Fibroblast of mammary gland (primary cell): Measurements from ENCODE around the gene EMID1.

Source experiments
- DNase-seq: peaks from one replicate; pipeline ENCODE4 v3.0.0-alpha.2; 2010; ENCODE audit warnings: low read depth
- H3K4me3 ChIP-seq: 2 replicates; pipeline ENCODE4 v1.5.1; 2011; ENCODE audit warnings: low read depth, mild to moderate bottlenecking, low read length, moderate library complexity; ENCODE audit not compliant: control insufficient read depth
- TF ChIP-seq, protein P1 (sequence below): conservative IDR thresholded peaks from 2 replicates; pipeline ENCODE4 v1.5.1; 2011; ENCODE audit warnings: low read depth, low read length, inconsistent platforms; ENCODE audit not compliant: control insufficient read depth, insufficient read depth

EMID1 gene

DNA sequence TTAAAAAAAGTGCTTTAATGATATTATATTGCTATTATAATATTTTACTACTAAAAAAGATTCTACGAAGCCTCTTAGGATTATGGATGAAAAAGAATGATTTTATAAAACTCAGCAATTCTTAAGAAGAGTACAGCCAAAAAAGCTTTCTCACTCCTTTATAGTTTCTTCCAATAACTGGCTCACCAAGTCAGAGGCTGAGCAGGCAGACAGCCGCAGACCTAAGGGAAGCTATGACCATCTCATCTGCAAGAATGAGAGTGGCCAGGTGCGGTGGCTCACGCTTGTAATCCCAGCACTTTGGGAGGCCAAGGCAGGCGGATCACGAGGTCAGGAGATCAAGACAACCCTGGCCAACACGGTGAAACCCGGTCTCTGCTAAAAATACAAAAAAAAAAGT lies 12.7 kb upstream of the EMID1 start:
- TF ChIP-seq, protein P1, sequence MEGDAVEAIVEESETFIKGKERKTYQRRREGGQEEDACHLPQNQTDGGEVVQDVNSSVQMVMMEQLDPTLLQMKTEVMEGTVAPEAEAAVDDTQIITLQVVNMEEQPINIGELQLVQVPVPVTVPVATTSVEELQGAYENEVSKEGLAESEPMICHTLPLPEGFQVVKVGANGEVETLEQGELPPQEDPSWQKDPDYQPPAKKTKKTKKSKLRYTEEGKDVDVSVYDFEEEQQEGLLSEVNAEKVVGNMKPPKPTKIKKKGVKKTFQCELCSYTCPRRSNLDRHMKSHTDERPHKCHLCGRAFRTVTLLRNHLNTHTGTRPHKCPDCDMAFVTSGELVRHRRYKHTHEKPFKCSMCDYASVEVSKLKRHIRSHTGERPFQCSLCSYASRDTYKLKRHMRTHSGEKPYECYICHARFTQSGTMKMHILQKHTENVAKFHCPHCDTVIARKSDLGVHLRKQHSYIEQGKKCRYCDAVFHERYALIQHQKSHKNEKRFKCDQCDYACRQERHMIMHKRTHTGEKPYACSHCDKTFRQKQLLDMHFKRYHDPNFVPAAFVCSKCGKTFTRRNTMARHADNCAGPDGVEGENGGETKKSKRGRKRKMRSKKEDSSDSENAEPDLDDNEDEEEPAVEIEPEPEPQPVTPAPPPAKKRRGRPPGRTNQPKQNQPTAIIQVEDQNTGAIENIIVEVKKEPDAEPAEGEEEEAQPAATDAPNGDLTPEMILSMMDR = no peak
- no peak overlapping the region for H3K4me3 ChIP-seq
- DNase-seq = no peak

DNA sequence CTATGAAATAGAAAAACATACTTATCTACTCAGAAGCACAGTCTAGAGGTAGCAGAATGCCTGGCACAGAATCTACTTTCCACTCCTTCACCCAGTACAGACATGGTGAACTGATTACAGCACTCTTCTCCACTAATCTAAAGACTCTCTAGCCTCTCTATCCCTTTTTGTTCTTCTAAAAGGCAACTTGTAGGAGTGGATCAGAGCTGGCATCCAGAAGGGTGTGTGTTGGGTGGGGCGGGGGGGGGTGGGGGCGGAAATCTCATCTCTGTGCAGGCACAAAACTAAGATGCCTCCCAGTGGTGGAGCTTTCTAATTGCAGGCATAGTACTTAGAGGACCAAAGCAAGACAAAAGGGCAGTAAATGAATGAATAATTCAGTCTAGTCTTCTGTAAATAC lies 11.5 kb upstream of the EMID1 start:
- DNase-seq = no peak
- H3K4me3 ChIP-seq = no peak overlapping the region
- TF ChIP-seq, protein P1 = no peak

DNA sequence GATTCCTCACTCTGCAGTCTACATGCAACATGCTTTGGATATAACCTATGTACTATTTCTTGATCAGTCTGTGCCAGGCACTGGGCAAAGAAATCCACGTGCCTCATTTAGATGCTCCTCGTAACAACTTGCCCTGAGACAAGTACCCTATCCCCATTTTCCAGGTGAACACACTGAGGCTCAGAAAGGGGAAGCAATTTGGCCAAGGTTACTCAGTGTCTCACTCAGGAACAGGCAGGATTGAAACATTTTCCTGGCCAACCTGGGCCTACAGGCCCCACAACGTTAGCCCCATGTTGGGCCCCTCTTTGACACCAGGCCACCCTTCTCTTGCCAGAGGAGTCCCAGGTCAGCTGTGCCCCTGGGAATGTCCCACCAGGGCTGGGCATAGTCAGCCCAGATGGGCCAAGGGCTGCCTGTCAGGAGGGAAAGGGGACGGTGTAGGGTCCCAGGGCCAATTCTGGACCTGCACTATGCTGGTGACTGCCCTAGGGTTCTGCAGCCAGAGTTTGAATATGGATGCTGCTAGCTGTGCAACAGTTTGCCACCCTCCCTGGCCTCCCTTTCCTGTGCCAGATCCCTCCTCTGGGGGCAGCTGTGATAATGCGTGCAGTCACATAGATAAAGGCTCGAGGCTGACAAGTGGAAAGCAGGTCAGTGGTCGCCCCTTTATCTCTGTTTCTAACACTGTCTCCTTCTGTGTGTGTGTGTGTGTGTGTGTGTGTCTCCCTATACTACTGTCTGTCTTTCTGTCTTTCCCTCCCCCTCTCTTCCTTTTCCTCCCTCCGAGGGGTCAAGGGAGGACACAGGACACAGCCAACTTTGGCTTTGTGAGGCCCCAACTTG lies 10.4 kb upstream of the EMID1 start:
- TF ChIP-seq, protein P1 = no peak
- no peak for DNase-seq
- H3K4me3 ChIP-seq = no peak overlapping the region

DNA sequence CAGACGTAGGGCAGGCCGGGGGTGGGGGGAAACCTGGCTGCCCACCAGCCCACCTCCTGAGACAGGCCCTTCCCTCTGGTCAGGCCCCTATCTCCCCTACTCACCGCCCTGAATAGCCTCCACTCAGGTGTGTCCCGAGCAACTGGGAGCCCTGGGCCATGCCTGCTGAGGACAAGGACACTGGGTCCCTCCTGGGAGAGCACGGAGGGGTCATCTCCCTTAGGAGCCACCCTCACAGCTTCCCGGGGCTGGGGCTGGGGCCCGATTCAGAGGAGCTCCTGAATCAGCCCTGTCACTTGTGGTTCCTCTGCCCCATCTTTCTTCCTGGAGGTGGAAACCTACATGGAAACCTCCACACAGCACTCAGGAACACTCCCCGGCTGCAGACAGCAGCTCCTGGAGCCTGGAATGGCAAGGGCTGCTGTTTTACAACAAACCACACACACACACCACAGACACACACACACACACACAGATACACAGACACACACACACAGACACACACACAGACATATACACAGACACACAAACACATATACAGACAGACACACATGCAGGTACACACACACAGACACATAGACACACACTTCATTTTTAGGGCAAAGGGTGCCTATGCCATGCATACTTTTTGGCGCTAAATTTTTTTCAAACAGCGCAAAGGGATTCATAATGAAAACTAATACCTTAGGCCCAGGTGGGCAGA lies 9.6 kb upstream of the EMID1 start:
- TF ChIP-seq, protein P1 = no peak
- DNase-seq = no peak
- no peak overlapping the region for H3K4me3 ChIP-seq

DNA sequence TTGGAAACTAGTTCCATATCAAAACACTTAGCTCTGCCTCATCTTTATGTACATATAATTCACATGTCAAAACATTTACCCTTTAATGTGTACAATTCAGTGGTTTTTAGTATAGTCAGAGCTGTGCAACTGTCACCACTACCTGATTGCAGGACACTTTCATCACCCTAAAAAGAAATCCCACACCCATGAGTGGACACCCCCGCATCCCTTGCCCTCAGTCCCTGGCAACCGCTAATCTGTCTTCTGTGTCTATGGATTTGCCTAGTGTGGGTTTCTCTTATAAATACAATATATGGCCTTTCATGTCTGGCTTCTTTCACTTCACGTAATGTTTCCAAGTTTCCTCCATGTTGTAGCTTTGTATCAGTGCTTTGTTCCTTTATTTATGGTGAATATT lies 8.6 kb upstream of the EMID1 start:
- TF ChIP-seq, protein P1 = no peak
- no peak overlapping the region for H3K4me3 ChIP-seq
- no peak for DNase-seq

DNA sequence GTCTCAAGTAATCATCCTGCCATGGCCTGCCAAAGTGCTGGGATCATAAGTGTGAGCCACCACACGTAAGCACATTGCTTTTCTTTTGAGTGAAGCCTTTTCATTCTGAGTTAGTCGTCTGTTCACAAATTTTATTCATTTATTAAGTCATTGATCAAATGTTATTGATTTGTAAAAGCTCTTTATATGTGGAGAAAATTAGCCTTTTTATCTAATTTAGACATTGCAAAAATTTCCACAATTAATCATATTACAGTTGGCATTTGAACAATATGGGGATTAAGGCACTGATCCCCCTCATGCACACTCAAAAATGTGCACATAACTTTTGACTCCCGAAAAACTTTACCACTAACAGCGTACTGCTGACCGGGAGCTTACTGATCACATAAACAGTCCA lies 7.5 kb upstream of the EMID1 start:
- DNase-seq = no peak
- H3K4me3 ChIP-seq = no peak overlapping the region
- TF ChIP-seq, protein P1 = no peak
